CD4-positive, alpha-beta T cell treated with Interferon alpha-2 for 1 hour (primary cell): Measurements from ENCODE around the gene HNF1B.

ENCODE experiments used
- DNase-seq, 2 donors: peaks; one replicate each; pipeline ENCODE4 v3.0.0-alpha.2; 2020 to 2022

Gene HNF1B

GRCh38 chr17:37732316-37732715, 12.5 kb downstream of the HNF1B start:
- DNase-seq: no peak

GRCh38 chr17:37731056-37731455, 13.8 kb downstream of the HNF1B start:
- DNase-seq: no peak

- no peak for DNase-seq
Observed at GRCh38 chr17:37729905-37730304, 15.0 kb downstream of the HNF1B start.

GRCh38 chr17:37726891-37727675, 17.8 kb downstream of the HNF1B start:
- DNase-seq: no peak

GRCh38 chr17:37726248-37726647, 18.6 kb downstream of the HNF1B start:
- no peak for DNase-seq

- no peak for DNase-seq
Observed at GRCh38 chr17:37725601-37726146, 19.2 kb downstream of the HNF1B start.

- no peak for DNase-seq
Observed at GRCh38 chr17:37725021-37725595, 19.8 kb downstream of the HNF1B start.

GRCh38 chr17:37720989-37721388, 23.9 kb downstream of the HNF1B start:
- DNase-seq: no peak

- DNase-seq: no peak
Observed at GRCh38 chr17:37719866-37720265, 25.0 kb downstream of the HNF1B start.

GRCh38 chr17:37718324-37719048, 26.4 kb downstream of the HNF1B start:
- DNase-seq: no peak

GRCh38 chr17:37717627-37718323, 27.1 kb downstream of the HNF1B start:
- DNase-seq: no peak

GRCh38 chr17:37714897-37715296, 30.0 kb downstream of the HNF1B start:
- DNase-seq: no peak

GRCh38 chr17:37713624-37714023, 31.2 kb downstream of the HNF1B start:
- no peak for DNase-seq

- DNase-seq: no peak
Observed at GRCh38 chr17:37713028-37713431, 31.8 kb downstream of the HNF1B start.

- no peak for DNase-seq
Observed at GRCh38 chr17:37711113-37711512, 33.7 kb downstream of the HNF1B start.

- peak in 1 of 2 donors; percentile 6 for DNase-seq
Observed at GRCh38 chr17:37710344-37710886, 34.4 kb downstream of the HNF1B start.

- DNase-seq: no peak
Observed at GRCh38 chr17:37708616-37709212, 36.1 kb downstream of the HNF1B start.

GRCh38 chr17:37708008-37708615, 36.7 kb downstream of the HNF1B start:
- DNase-seq: no peak

GRCh38 chr17:37706446-37706845, 38.4 kb downstream of the HNF1B start:
- no peak for DNase-seq

- no peak for DNase-seq
Observed at GRCh38 chr17:37702598-37702997, 42.3 kb downstream of the HNF1B start.

GRCh38 chr17:37701496-37701898, 43.4 kb downstream of the HNF1B start:
- peak; percentile 26 to 44 for DNase-seq

GRCh38 chr17:37700881-37701280, 44.0 kb downstream of the HNF1B start:
- DNase-seq: no peak
